Stimulated activated CD4-positive, alpha-beta T cell treated with anti-CD3 and anti-CD28 coated beads, TNF-alpha, amount 100 ng/mL, for 24 hours (primary cell): ENCODE measurements around the gene RFNG.

ENCODE experiments used
- DNase-seq, 3 experiments: peaks; one replicate each; pipeline ENCODE4 v3.0.0-alpha.2; 2020; ENCODE audit warnings: low read depth in 3 of 3

RFNG gene

GRCh38 chr17:82013772-82014321, 37.8 kb downstream of the RFNG start:
- DNase-seq: no peak

GRCh38 chr17:82013341-82013740, 38.3 kb downstream of the RFNG start:
- DNase-seq: no peak

- no peak for DNase-seq
Observed at GRCh38 chr17:82012640-82013295, 38.8 kb downstream of the RFNG start.

GRCh38 chr17:82012261-82012639, 39.4 kb downstream of the RFNG start:
- no peak for DNase-seq

GRCh38 chr17:82011617-82012187, 39.9 kb downstream of the RFNG start:
- DNase-seq: no peak

DNA sequence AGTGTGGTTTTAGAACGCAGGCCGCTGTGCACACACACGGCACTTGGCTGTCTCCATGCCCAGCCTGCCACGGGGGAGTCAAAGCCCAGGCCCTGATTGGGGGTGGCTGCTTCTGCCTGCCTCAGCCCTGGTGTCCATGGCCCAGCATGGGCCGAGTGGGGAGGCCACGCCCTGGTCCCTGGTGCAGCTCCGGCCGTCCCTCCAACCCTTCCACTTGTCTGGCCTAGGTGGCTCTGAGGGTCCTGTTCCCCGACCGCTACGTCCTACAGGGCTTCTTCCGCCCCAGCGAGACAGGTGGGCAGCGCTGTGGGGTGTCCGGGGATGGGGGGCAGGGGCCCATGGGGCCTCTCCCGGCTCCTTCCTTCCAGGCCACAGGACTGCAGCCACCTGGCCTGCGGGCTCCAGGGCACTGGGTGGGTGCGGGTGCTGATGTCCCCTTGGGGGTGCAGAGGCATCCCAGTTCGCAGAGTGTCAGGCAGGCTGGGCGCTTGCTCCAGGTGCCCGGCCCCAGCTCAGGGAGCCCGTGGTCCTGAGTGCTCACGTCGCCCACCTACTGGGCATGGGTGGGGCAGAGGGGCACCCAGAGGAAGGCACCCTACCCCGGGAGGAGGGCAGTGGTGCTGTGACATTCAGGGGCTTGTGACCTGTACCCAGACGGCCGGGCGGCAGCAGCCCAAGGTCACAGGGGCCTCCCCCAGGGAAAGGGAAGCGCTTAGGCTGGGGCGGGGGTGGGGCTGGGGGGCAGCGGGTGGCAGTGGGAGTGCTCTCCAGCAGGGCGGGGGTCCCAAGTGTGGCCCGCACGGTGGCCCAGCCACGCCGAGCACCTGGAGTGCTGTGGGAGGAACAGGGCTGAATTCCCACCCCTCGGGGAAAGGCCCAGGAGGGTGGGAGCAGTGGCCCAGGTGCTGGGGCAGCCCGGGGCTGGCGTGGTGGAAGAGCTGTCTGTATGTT, 40.8 kb downstream of the RFNG start:
- no peak for DNase-seq

DNA sequence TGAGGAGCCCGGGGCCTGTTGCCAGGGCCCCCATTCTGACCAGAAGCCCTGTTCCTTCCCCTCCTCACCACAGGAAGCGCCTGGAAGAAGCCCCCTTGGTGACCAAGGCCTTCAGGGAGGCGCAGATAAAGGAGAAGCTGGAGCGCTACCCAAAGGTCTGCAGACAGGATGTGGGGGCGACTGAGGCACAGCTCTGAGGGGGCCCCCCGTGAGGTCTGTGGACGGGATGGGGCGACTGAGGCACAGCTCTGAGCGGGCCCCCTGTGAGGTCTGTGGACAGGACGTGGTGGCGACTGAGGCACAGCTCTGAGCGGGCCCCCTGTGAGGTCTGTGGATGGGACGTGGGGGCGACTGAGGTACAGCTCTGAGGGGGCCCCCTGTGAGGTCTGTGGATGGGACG, 42.2 kb downstream of the RFNG start:
- no peak for DNase-seq

DNA sequence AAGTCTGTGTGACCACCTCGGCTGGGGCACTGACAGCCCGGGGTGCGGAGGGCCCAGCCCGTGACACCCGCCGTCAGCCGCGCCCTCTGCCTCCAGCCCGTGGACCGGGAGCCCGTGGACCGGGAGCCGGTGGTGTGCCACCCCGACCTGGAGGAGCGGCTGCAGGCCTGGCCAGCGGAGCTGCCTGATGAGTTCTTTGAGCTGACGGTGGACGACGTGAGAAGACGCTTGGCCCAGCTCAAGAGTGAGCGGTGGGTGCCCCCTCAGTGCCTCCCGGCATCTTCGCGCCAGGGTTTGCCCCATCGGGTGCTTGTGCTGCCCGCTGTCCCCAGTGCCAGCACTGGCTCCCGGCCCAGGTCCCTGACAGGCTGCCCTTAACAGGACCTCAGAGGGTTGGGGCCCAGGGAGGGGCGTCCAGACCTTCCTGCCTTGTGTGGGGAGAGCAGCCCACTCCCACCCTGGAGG, 42.6 kb downstream of the RFNG start:
- no peak for DNase-seq

GRCh38 chr17:82008258-82008940, 43.2 kb downstream of the RFNG start:
- DNase-seq: no peak

- DNase-seq: no peak
Observed at GRCh38 chr17:82007495-82008257, 43.9 kb downstream of the RFNG start.

DNA sequence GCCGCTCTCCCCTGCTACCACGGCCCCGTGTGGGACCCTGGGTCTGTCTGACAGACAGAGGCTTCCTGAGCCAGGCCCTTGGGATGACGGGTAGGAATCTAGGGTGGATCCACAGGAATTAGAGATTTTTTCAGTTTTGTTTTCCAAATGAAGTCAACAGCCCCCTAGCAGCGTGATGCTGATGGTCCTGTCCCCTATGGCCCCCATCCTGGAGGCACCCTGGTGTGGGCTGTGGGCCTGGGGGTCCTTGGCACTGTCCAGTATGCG, 44.5 kb downstream of the RFNG start:
- no peak for DNase-seq

- no peak for DNase-seq
Observed at GRCh38 chr17:82006468-82007227, 45.0 kb downstream of the RFNG start.

GRCh38 chr17:82005701-82006348, 45.8 kb downstream of the RFNG start:
- no peak for DNase-seq

- no peak for DNase-seq
Observed at GRCh38 chr17:82004517-82005455, 46.8 kb downstream of the RFNG start.

GRCh38 chr17:82003411-82004381, 47.9 kb downstream of the RFNG start:
- peak in 1 of 3 experiments; percentile 44 for DNase-seq

DNA sequence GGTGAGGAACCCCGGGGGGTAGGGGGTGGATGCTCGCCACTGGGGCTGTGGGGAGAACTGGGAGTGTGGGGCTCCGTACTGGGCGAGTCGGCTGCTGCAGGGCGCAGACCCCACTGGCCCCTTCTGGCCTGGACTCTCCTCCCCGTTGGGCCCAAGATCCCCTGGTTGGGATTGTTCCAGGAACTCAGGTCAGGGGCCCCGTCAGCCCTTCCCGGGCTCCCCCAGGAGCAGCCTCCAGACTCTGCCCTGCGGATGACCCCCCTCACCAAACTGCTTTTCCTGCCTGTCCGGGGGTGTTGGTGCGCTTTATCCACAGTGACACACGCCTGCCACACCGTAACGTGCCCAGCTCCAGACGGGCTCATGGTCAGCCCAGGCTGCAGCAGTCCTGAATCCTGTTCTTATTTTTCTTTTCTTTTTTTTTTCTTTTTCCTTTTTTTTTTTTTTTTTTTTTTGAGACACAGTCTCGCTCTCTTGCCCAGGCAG, 50.0 kb downstream of the RFNG start:
- no peak for DNase-seq

GRCh38 chr17:82000803-82001570, 50.6 kb downstream of the RFNG start:
- no peak for DNase-seq
